ENCODE measurements around the gene ZNF354B. TPM values are rescaled to one million over a fixed set of nuclear protein-coding genes. Genes with fewer than 3 reads are reported as not detected.
"Not testable (repeated sequence)": the region's sequence is repeated elsewhere in the genome, so short reads cannot be mapped to it uniquely, and the experiment has no call there.

ZNF354B gene
- 4.8 and 7.8 TPM in 2 replicates for total RNA-seq (2014; rRNA removed; shearing (Covaris generic))

DNA sequence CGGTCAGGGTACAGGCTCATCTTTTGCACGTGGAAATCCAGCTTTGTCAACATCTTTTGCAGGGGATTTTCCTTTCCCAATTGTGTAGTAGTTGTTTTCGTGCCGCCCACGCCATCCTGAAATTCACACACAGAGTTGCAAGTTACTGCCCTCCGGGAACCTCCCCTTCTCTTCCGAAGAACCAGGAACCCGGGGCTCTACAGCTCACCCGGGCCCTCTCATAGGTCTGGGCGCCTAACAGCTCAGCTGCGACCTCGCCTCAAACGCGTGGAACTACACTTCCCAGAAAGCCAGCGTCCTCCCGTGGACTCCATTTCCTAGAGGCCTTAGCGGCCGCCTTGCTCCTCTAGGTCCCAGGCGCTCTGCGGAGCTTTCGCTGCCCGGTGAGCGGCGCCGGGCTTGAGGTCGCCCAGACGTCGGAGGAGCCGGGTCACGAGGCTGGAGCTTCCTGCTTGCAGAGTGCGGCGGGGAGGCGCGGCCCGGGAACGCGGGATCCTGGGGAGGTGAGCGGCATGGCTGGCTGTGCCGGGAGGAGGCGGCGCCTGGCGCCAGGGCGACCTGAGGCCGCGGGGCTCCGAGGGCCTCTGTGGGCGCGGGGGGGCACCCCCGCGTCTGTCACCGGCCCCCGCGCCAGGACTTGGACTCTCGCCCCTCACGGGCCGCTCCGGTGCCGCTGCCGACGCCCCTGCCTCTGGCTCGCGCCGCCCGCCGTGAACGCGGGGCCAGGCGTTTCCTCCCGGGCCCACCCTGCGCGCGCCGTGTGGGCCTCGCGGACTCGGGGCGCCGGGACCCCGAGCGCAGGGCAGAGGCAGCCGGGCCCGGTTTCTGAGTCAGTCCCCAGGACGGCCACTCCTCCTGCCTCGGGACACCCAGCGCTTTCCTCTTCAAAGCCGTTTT, at the start of gene ZNF354B:
Gene ZNF354B, plus strand, starts transcription at position 329 of the 897 bp plus-strand sequence. CDS start 1,095 bp downstream, outside the sequence.
- peak; percentile 93 for DNase-seq (ENCODE audit: low spot score)

DNA sequence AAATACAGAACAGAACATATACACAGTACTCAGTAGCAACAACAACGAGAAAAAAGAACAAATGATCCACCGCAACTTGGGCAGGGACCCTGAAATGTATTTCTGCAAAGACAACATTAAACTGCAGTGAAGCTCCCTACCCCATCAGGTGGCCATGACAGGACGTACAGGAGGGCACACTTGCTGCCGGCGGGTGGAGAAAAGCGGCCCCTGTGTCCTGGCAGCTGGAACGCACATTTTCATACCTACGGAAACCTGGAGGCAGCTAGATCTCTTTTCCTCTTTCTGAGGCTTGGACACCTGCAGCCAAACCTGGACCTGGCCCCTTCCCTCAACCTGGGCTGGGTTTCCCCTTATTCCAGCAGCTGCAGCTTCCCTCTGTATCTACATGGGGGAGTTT, 42.2 kb upstream of the ZNF354B start:
- no peak for DNase-seq (ENCODE audit: low spot score)

DNA sequence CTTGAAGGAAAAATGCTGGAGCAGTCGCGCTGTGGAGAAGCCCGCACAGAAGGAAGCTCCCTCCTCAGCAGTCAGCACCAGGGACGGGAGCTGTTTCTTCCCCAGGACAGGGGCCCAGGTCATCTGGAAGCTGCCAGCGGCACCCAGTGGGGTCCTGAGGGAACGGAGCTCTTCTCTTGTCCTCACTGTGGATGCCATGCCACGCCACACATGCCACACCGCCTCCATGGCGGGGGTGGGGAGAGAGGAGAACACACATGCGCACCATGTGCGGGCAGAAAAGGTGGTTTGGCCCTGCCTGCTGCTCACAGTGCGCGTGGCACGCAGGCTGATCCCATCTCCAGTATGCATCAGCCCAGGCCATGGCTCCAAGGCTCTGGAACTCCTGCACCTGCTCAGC, 41.7 kb upstream of the ZNF354B start:
- peak; percentile 61 for DNase-seq (ENCODE audit: low spot score)

DNA sequence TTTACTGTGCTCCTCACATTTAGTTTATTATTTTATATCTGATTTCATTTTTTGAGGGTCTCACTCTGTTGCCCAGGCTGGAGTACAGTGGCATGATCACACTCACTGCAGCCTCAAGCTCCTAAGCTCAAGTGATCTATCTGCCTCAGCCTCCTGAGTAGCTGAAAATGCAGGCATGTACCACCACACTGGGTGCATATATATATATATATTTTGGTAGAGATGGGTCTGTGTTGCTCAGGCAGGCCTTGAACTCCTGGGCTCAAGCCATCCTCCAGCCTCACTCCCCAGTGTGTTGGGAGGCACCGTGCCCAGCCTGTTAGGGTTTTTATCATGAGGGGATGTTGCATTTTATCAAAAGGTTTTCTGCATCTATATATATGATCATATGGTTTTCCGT, 39.8 kb upstream of the ZNF354B start:
- no peak for DNase-seq (ENCODE audit: low spot score)

DNA sequence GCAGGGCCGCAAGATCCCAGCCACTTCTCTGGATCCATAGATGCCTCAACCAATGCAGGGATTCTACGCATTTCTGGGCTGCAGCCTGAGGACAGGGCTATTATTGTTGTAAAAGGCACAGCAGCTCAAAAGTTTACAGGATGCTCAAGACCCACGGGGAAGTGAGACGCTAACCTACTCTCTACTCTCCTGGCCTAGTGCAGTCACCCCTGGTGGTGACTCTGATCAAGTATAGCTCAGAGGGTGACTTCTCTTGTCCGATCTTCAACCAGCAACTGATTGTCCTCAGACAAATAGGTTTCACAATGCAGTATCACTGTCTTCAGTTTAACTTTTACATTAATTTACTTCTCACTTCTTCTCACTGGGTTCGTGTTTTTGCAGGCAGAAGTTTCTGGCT, 34.3 kb upstream of the ZNF354B start:
- no peak for DNase-seq (ENCODE audit: low spot score)

DNA sequence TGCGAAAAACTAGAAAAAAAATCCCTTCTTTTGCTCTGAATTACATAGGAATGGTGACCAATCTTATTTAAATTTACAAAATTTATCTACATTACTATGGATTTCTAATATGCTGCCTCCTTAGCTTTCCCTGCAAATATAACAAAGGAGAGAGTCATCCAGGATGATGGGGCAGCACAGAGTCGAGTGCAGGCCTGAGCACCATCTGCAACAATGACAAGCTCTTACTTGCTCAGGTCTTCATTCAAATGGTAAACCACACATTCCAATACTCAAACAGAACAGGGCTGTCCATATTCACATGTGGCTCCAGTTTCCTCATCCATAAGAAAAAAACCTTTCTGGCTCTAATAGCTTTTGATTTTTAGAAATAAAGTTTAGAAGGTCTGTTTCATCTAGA, 33.5 kb upstream of the ZNF354B start:
- DNase-seq (ENCODE audit: low spot score), result no peak

DNA sequence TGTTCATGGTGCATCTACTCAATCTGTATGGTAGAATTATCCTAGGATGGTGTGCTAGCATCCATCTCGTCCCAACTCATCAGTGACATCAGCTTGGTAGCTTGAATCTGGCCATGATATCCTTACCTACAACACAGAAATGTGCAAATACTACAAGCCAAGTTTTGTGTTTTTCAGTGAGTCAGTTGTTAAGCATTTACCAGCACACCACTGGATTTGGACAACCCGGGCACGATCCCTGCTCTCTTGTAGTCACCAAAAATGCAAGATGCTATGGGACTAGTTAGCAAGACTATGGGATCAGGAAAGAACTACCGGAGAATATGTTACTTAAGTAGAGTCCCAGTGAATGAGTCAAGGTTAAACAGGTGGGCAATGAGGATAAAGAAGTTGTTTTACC, 32.1 kb upstream of the ZNF354B start:
- no peak for DNase-seq (ENCODE audit: low spot score)

DNA sequence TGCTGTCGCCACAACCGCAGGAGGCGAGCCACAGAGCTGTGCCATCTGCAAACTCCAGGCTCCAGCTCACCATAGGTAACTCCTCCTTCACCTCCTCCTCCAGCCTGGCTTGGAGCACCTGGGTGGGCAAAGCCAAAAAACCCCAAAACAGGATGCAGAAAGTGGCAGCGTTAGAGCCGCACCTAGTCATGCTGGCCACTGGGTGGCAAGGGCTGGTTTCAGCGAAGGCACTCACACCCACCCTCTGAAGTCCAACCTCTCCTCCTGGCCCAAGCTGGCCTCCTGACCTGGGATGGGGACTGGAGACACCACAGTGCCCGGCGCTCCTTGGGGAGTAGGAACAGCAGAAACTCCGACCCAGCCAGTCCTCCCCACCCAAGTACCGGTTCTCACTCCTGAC, 28.7 kb upstream of the ZNF354B start:
- DNase-seq (ENCODE audit: low spot score), result no peak

DNA sequence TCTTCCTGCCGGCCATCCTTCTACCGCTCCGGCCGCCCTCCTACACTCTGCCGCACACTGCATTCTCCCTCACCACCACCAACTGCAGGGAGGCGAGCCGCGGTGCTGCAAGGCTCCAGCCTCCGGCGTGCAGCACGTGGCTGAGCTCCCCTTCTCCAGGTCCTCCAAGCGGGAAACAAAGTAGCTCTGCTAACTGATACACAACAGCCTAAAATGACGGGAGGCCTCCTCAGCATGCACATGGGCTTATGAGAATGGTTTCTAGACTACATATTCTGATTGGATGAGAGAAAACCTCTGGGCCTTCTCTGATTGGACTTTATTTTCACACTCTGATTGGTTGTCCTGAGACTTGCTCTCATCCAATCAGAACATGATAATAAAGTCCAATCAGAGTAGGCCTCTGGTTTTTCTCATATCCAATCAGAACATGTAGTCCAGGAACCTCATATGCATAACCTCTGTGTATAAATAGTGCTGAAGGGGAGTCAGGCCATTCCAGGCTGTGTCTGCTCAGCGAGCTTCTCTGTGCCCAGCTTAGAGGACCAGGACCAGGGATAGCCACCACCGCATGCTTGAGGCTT, 27.0 kb upstream of the ZNF354B start:
- DNase-seq (ENCODE audit: low spot score), result peak; percentile 77

DNA sequence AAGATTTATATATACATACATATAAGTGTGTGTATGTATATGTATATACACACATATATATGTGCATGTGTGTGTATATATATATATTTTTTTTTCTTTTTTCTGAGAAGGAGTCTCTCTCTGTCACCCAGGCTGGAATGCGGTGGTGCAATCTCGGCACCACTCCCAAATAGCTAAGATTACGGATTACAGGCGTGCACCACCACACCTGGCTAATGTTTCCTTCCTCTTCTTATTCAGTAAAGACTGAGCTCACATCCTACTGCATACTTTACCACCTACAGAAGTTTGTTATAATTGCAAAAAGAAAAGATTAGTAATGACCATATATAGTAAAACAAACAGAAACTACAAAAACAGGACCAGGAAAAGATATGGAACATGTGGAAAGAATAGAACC, 23.1 kb upstream of the ZNF354B start:
- no peak for DNase-seq (ENCODE audit: low spot score)

DNA sequence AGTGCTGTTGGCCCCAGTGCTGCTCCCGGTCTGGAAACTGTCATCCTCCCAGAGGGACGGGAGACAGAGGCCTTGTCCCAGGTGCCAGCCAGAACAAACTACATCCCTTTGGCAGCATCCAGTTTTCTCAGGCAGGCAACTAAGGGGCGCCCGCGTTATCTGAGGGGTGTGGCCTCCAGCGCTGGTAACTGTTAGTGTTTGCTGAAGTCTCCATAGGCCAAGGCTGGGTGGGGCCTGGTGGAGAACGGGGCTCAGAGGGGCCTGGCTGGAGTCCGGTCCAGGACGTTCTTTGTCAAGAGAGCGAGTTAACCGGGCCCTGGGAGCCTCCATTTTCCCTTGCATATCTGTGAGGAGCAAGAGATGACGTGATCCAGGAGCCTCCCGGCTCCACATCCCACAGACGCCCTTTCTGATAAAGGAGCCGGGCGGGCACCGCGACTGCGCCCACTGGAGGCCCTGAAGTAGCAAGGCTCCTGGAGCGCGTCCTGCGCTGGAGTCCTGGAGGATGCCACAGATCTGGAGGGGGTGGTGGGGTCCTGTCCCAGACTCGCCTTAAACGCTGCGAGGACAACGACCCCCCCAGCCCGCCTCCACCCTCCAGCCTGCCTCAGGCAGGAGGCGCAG, 20.9 kb upstream of the ZNF354B start:
- not testable (repeated sequence) for DNase-seq (ENCODE audit: low spot score)

DNA sequence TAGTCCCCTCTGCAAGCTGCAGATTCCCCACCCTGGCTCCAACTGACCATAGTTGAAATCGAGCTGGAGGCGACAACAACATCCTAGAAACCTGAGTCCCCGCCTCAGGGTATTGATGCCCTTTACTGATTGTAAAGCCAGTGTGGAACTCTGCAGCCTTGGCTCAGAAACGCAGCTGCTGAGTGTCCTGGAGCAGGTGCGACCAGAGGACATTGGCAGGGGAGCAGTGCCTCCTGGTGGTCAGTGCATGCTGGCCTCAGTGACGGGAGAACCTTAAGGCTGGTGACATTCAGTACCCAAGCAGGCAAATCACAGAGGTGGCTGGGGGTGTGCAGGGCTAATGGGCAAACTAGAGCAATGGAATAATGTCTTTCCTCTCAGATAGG, 20.4 kb upstream of the ZNF354B start:
- peak; percentile 64 for DNase-seq (ENCODE audit: low spot score)

DNA sequence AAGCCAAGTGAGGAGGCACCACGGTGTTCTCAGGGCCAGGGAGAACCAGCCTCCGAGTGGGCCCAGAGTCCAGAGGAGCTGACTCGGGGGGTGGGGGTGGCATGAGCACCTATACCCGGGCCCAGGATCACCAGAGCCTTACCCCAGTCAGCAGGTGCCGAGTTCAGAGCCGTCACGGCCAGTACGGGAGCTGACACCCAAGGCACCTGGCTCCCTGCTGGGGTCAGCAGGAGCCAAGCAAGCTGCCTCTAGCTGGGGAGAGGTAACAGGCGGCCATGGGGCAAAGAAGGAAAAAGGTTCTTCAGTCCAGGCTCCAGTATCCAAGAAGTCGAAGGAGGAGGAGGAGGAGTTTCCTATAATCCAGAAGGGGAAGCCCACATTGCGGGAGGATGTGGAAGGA, 19.4 kb upstream of the ZNF354B start:
- not testable (repeated sequence) for DNase-seq (ENCODE audit: low spot score)

DNA sequence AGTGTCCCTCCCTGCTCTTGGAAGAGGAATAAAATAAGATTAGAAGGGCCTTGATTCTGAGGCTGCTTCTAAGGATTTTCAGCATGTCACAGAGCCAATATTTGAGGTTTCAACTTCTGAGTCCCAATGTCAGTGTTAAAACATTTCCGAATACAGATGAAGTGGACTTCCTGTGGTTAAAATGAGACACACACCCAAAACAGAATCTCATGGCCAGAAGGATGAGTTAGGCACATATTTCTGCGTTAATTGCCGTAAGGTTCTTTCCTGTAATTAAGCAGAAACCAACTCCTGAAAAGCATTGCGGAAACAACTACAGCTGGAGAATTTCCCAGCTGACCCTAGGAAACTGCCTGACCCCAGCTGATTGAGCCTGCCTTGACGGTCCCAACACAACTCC, 10.4 kb upstream of the ZNF354B start:
- DNase-seq (ENCODE audit: low spot score), result no peak

DNA sequence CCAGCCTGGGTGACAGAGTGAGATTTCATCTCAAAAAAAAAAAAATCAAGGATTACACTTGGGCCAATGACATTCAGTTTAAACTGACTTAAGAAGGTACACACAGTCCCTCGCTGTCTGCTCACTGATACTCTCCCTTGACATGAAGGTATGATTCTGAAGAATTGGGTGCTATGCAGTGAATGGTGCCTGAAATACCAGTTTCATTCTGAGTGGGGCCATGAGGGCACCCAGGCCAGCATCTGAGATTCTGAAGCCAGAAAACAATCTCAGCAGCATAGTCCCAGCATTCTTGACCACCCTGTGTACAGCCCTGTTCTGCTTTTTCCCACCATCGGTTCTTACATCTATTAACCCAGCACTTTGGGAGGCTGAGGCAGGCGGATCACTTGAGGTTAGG, 7.8 kb upstream of the ZNF354B start:
- no peak for DNase-seq (ENCODE audit: low spot score)

DNA sequence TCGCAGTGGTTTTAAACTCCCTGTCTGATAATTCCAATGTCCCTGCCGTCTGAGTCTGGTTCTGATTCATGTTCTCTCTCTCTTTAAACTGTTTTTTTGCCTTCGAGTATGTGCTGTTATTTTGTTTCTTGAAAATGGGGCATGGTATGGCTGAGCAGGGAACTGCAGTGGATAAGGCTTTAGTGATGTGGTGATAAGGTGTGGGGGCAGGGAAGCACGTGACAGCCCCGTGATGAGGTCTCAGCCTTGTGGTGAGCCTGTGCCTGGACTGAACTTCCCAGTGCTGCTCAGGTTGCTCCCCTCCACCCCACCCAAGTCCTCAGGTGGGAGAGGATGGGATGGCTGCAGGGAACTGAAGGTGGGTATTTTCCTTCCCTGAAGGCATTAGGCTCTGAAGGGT, 5.5 kb upstream of the ZNF354B start:
- DNase-seq (ENCODE audit: low spot score), result no peak

DNA sequence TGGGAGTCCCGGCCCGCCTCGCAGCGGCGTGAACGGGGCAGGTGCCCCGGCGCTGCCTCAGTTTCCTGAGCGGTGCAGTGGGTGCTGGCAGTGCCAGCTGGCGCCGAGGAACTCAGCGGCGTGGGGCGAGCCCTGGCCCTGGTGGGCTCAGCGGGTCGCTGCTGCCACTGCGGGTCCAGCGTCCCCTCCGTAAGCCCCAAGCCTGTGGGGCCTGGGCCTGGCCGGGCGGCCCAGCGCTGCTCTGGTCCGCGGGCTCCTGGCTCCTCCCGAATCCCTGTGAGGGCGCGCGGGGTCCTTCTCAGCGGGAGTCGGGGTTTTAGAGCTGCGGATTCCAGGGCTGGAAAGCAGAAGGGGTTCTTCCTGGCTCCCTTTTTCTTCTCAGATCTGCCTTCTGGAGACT, 862 bp downstream of the ZNF354B start:
- not testable (repeated sequence) for DNase-seq (ENCODE audit: low spot score)

DNA sequence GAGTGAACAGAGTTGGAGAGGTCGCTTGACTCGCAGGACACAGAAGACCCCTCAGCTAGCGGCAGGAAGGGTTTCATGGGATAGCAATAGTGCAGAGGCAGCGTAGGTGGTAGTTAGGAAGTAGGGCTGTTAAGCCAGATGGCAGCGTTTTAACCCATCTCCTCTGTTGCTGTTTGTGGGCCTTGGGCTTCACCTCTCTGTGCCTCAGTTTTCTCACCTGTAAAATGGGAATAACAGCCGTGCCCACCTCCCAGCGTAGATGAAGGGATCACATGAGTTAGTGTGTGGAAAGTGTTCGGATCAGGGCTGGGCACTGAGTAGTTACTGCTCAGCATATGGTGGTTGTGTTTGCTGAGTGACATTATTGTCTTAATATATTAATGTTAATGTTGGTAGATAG, 1.9 kb downstream of the ZNF354B start:
- DNase-seq (ENCODE audit: low spot score), result no peak

DNA sequence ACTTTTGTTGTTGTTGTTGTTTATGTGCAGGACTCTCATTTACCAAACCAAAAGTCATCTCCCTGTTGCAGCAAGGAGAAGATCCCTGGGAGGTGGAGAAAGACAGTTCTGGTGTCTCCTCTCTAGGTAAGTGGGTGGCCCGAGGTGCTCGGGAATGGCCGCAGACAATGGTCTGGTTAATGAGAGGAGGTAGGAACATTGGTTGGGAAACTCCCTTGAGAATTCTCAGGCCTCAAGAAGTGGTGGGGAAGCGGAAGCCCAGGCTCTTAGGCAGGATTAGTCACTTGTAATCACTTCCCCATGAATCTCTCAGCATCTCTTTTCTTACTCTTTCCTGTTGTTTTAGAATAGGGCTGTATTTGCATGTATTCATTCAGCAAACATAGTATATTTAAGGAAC, 7.2 kb downstream of the ZNF354B start:
- no peak for DNase-seq (ENCODE audit: low spot score)

DNA sequence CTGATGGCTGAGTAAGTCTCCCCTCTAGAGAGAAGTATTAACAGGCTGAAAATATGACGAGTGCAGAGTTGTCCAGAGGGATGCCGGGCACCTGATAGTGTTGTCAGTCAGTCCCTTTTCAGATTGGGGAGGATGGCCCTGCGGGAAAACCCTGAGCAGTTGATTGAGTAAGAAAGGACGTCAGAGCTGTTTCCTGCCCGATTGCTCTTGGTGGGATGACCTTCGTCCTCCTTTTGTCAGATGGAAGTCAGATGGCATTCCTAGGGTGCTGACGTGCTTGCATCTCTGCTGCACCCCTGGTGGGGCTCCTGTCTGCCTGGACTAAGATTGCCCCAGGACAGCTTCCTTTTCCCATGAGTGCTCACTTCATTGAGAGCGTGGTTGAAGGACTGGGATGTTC, 9.8 kb downstream of the ZNF354B start:
- DNase-seq (ENCODE audit: low spot score), result no peak

DNA sequence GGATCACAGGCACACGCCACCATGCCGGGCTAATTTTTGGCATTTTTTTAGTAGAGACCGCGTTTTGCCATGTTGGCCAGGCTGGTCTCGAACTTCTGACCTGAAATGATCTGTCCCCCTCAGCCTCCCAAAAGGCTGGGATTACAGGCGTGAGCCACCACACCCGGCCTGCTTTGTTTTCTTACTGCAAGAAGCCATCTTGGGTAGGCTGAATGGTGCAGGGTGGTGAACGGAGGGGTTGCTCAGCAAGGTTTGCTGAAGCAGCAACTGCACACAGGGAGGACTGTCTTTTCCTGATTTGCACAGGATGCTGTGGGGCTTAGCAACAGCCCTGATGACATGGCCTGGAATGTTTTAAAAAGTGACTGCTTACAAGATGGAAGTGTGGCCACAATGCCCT, 10.7 kb downstream of the ZNF354B start:
- no peak for DNase-seq (ENCODE audit: low spot score)

DNA sequence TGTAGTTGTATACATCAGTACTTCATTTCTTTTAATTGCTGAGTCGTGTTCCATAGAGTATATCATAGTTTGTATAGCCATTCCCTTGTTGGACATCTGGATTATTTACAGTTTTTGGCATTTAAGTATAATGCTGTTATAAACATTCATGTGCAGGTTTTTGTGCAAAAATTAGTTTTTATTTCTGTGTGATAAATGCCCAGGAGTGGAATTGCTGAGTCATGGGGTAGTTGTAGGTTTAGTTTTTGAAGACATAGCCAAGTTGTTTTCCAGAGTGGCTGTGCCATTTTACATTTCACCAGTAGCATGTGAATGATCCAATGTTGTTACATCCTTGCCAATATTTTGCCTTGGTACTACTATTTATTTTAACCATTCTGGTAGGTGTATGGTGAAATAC, 12.5 kb downstream of the ZNF354B start:
- no peak for DNase-seq (ENCODE audit: low spot score)

DNA sequence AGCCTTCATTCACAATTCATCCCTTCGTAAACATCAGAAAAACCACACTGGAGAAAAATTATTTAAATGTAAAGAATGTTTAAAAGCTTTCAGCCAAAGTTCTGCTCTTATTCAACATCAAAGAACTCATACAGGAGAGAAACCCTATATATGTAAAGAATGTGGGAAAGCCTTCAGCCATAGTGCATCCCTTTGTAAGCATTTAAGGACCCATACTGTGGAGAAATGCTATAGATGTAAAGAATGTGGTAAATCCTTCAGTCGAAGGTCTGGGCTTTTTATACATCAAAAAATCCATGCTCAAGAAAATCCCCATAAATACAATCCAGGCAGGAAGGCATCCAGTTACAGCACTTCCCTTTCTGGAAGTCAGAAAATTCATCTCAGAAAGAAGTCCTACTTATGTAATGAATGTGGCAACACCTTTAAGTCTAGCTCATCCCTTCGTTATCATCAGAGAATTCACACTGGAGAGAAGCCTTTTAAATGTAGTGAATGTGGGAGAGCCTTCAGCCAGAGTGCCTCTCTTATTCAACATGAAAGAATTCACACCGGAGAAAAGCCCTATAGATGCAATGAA, 23.5 kb downstream of the ZNF354B start:
- not testable (repeated sequence) for DNase-seq (ENCODE audit: low spot score)

Data from H4 (cell line).